Stimulated activated CD4-positive, alpha-beta T cell treated with anti-CD3 and anti-CD28 coated beads, Interleukin-2, amount 100 ng/mL, for 24 hours (primary cell): ENCODE results near the gene RALY.

Source experiments
- DNase-seq, 2 donors: peaks; one replicate each; pipeline ENCODE4 v3.0.0-alpha.2; 2020

The RALY gene

GRCh38 chr20:34052414-34052813, 58.7 kb downstream of the RALY start:
- no peak for DNase-seq

- no peak for DNase-seq
These were observed 61.6 kb downstream of the RALY start for GRCh38 chr20:34055290-34055689.

GRCh38 chr20:34058831-34059230, 65.1 kb downstream of the RALY start:
- no peak for DNase-seq

- no peak for DNase-seq
These were observed 67.3 kb downstream of the RALY start for GRCh38 chr20:34060970-34061369.

GRCh38 chr20:34061695-34062094, 68.0 kb downstream of the RALY start:
- no peak for DNase-seq

GRCh38 chr20:34062570-34063482, 69.1 kb downstream of the RALY start:
- DNase-seq, result no peak

- no peak for DNase-seq
These were observed 70.6 kb downstream of the RALY start for GRCh38 chr20:34064286-34064685.

- no peak for DNase-seq
These were observed 71.5 kb downstream of the RALY start for GRCh38 chr20:34065260-34065659.

- no peak for DNase-seq
These were observed 72.9 kb downstream of the RALY start for GRCh38 chr20:34066476-34067090.

- no peak for DNase-seq
These were observed 74.3 kb downstream of the RALY start for GRCh38 chr20:34068001-34068400.

- peak; percentile 51 to 62 for DNase-seq
These were observed 75.8 kb downstream of the RALY start for GRCh38 chr20:34069341-34070078.

GRCh38 chr20:34070079-34070439, 76.3 kb downstream of the RALY start:
- DNase-seq, result no peak

GRCh38 chr20:34070859-34071258, 77.1 kb downstream of the RALY start:
- DNase-seq, result no peak

GRCh38 chr20:34072076-34072475, 78.4 kb downstream of the RALY start:
- DNase-seq, result no peak

- no peak for DNase-seq
These were observed 79.1 kb downstream of the RALY start for GRCh38 chr20:34072778-34073177.

GRCh38 chr20:34074101-34074760, 80.5 kb downstream of the RALY start:
- DNase-seq, result peak in 1 of 2 donors; percentile 30

GRCh38 chr20:34075647-34076046, 81.9 kb downstream of the RALY start:
- DNase-seq, result no peak

GRCh38 chr20:34076952-34077351, 83.2 kb downstream of the RALY start:
- DNase-seq, result no peak

GRCh38 chr20:34078540-34078939, 84.8 kb downstream of the RALY start:
- no peak for DNase-seq

- DNase-seq, result no peak
These were observed 86.1 kb downstream of the RALY start for GRCh38 chr20:34079818-34080217.

- DNase-seq, result no peak
These were observed 88.6 kb downstream of the RALY start for GRCh38 chr20:34082232-34082887.

GRCh38 chr20:34083137-34083536, 89.4 kb downstream of the RALY start:
- no peak for DNase-seq

- DNase-seq, result no peak
These were observed 90.1 kb downstream of the RALY start for GRCh38 chr20:34083781-34084180.
